Ramos (cell line): Measurements from ENCODE around the gene NCKAP5L.
"Not testable (repeated sequence)": the region's sequence is repeated elsewhere in the genome, so short reads cannot be mapped to it uniquely, and the experiment has no call there.

Experiments
- in situ Hi-C: fragments of 300-500 bp; cut with MboI; formaldehyde crosslinking; loops from one replicate; pipeline ENCODE4 v1.14.3; 2022; ENCODE audit warnings: low sequenced_read_pairs; ENCODE audit not compliant: unreplicated experiment

NCKAP5L gene

DNA sequence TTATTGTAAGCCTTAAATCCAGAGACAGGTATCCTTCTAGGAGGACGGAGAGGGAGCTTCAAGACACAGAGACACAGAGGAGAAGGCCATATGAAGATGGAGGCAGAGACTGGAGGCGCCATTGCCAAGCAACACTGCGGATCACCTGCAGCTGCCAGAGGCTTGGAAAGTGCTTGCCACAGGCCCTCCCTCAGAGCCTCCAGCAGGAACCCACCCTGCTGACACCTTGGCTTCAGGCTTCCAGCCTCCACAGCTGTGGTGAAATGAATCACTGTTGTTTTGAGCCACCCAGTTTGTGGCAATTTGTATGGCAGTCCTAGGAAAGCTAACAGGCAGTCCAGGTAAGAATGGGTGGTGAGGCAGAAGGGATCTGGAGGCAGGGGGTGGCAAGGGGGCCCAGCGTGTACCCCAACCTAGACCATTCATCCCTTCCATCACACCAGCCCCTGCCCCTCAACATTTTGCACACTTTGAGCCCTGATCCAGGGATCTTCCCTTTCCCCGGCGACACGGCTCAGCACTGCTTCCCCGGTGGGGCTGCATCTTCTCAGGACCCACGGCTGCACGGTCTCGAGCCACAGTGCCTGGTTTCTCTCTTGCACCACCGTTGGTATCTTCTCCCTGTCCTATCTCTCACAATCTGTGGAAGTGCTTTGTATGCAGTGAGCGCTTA is 37.0 kb upstream of the NCKAP5L start:
- in situ Hi-C loops = no loop called here

DNA sequence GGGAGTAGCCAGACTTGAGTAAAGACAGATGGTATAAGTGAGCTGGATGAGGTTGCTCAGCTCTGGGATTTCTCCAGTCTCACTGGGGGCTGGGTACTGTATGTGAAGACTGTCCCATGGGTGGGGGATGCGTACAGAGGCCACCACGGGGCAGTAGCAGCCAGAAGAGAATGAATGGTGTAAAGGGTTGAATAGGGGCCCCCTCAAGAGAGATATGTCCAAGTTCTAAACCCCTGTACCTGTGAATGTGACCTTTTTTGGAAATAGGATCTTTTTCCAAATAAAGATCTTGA is 36.5 kb upstream of the NCKAP5L start:
- in situ Hi-C loops = no loop called here

- in situ Hi-C loops = no loop called here
Measured at GRCh38 chr12:49863946-49864797, 36.0 kb upstream of the NCKAP5L start.

DNA sequence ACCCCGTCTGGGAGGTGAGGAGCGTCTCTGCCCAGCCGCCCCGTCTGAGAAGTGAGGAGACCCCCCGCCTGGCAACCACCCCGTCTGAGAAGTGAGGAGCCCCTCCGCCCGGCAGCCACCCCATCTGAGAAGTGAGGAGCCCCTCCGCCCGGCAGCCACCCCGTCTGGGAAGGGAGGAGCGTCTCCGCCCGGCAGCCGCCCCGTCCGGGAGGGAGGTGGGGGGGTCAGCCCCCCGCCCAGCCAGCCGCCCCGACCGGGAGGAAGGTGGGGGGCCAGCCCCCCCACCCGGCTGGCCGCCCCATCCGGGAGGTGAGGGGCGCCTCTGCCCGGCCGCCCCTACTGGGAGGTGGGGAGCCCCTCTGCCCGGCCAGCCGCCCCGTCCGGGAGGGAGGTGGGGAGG is 32.7 kb upstream of the NCKAP5L start:
- in situ Hi-C loops = not testable (repeated sequence)

GRCh38 chr12:49855890-49856289 is 27.7 kb upstream of the NCKAP5L start:
- in situ Hi-C loops = not testable (repeated sequence)

- in situ Hi-C loops = no loop called here
Measured at GRCh38 chr12:49854976-49855375, 26.8 kb upstream of the NCKAP5L start.

- in situ Hi-C loops = no loop called here
Measured at GRCh38 chr12:49853671-49854070, 25.5 kb upstream of the NCKAP5L start.

DNA sequence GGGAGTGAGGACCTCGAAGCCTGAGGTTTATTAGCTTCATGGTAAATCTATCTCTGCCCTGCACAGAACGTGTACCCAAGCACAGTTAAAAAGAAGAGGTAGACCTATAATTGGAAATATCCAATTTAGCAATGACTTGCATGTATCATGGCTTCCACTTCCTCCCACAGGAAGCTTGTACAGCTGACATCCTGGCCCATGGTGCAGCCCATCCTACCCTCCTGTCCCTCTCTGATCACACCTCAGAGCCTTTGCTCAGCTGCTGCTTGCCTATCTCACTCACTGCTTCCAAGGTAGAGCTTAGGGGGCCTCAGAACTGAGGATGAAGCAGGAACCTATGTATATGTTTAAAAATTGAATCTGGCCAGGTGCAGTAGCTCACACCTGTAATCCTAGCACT is 18.9 kb upstream of the NCKAP5L start:
- in situ Hi-C loops = no loop called here

GRCh38 chr12:49846032-49846431 is 17.8 kb upstream of the NCKAP5L start:
- in situ Hi-C loops = no loop called here

DNA sequence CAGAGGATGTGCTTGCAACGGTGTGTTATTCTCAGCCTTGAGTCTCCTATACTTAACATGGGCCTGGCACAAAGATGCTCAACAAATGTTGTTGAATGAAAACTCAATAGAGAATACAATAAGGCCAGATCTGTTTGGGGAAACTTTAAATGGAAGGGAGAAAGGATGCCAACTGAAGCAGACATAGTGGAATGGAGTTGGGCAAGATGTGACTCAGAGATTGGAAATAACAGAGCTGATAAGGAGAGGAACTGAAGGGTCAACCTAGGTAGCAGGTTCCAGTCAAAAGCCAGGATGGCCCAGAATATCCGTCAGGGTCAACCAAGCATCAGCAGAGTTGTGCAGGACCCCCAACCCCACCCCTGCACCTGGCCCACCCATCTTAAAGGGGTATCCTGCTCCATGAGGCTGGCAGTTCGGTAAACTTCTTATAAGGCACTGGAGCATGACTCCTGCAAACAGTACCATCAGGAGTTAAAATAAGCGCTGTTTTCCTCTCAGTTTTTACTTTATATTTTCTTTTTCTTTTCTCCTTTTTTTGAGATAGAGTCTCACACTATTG is 15.7 kb upstream of the NCKAP5L start:
- in situ Hi-C loops = no loop called here

- in situ Hi-C loops = no loop called here
Measured at GRCh38 chr12:49843411-49843810, 15.2 kb upstream of the NCKAP5L start.

- in situ Hi-C loops = no loop called here
Measured at GRCh38 chr12:49842519-49843352, 14.5 kb upstream of the NCKAP5L start, which contains the start of gene BCDIN3D. TSS of gene BCDIN3D (minus strand) at chr12:49843106. CDS start at chr12:49843087, 19 bp downstream.

DNA sequence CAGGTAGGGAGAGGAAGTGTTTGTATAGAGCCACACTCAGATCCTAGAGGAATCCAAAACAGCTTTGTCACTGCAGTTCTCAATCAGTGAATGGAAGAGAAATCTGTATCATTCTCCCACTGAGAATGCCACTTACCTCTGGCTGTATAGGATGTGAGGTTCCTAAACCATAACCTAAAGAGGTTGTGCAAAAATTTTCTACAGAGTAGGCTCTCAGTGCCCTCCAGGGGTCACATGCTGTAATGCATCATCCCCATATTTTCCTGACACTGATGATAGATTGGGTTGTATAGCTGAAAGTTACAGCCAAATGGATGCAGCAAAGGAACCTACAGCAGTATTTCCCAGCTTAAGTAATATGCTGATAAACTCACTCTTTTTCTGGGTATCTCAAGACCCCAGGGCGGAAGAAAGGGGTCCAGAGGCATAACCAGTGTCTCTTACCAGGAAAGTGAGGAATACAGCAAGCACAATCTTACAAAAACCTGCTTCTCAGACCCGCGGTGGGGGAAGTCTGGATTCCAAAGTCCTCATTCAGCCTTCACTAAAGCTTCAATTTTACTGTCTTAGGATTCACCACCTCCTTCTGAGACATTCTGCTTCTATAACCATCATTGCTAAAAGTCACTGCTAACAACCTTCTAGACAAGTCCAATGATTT is 10.9 kb upstream of the NCKAP5L start:
- in situ Hi-C loops = no loop called here

DNA sequence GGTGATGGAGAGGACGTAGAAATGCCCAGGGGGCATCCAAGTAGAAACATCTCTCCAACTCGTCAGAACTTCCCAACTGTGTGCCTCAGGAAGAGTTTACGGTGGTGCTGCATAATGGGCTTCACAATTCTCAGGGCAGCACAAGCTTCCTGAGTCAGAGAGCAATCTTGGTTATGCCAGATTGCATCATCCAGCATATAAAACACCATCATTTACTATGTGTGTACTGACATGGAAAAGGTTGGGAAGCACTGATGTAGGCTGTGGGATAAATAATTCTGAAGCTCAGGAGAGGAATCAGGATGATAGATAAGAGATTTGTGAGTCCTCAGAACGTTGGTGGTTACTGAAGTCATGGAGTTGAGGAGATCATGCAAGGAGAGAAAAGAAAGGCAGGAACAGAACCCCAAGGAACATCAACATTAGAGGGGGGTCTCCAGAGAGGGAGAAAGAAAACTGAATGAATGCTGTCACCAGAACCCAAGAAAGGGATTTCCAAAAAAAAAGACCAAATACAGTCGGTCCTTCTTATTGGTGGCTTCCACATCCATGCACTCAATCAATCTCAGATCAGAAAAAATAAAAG is 4.7 kb upstream of the NCKAP5L start:
- in situ Hi-C loops = no loop called here

DNA sequence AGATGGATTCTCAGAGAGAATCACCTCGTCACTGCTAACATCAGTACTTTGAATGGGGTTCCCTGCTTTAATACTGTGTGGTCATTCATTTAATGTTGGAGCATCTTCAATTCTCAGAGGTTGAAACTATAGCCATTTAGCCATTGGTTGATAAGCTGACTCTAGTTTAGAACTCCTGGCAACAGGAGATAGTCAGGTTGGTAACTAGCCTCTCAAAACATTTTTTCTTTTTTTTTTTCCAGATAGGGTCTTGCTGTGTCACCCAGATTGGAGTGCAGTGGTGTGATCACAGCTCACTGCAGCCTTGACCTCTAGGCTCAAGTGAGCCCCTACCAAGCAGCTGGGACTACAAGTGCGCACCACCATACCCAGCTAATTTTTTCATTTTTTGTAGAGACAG is 3.5 kb upstream of the NCKAP5L start:
- in situ Hi-C loops = no loop called here

DNA sequence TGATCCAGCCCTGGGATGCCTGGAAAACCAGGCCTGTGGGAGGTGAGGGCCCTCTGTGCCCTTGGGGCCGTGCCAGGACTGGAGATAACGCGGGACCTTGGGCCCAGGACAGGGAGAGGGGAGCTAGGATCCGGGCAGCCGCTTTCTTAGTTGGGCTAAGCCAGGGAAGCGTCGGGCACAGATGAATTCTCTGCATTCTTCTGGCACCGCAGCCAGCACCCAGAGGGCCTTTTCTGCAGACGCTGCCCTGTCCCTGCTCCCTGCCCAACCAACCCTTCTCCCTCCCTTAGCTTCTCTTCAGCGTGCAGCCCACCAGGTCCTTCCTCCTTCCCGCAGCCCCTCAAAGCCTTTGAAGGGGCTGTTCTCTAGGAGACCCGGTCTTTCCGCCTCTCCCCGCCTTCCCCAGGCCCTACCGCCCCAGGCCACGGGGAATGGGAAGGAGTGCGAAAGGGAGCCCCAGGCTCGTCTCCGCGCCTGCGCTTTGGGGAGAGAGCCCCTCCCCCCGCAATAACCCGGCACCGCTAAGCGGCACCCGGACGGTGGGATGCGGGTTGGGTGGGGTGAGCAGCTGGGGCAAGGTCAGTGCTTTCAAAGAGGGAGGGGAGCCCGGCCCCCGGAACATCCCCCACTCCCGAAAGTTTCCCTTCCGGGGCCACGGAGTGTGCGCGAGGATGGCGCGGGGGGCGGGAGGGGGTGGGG is 663 bp downstream of the NCKAP5L start:
- in situ Hi-C loops = no loop called here

- in situ Hi-C loops = no loop called here
Measured at GRCh38 chr12:49827051-49827400, 1.2 kb downstream of the NCKAP5L start.

GRCh38 chr12:49825971-49826421 is 2.2 kb downstream of the NCKAP5L start:
- in situ Hi-C loops = no loop called here

DNA sequence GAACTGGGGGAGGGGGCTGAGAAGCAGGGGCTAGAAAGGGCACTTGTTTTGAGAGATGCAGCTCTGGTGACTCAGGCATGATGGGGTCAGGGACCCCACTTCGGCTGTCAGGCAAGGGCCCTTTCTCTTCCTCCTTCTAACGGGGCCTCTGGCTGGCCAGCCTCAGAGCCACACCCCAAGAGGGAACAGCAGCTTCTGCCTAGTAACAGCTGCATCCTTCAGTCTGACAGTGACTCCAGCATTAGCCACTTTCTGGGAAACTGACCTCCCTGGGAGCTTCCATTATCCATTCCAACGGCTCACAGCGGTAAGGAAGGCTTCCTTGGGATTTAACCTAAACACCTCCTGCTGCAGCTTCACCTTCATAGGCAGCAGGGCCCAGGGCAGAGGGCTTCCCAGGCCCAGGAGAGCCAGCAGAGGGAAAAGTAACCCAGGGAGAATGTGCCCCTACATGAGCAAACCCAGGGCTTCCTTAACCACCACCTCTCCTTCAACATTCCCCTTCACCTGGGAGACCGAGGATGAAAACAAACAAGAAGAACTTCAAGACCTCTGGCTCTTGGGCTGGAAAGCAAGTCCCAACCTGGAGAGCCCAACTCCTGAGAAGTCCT is 2.7 kb downstream of the NCKAP5L start:
- in situ Hi-C loops = no loop called here
